GM21447 (cell line): ENCODE results near the gene UBL7.

Experiments used
- ATAC-seq: cut with Tn5 transposase; IDR thresholded peaks from one replicate; pipeline ENCODE4 v1.9.1; 2021; ENCODE audit not compliant: unreplicated experiment

UBL7 gene

GRCh38 chr15:74409225-74409624, 51.7 kb downstream of the UBL7 start:
- no peak for ATAC-seq

- ATAC-seq = no peak
These were observed 52.1 kb downstream of the UBL7 start for GRCh38 chr15:74408815-74409214.

GRCh38 chr15:74408385-74408784, 52.6 kb downstream of the UBL7 start:
- no peak for ATAC-seq

GRCh38 chr15:74406992-74407705, 53.8 kb downstream of the UBL7 start:
- ATAC-seq = no peak

- ATAC-seq = no peak
These were observed 54.4 kb downstream of the UBL7 start for GRCh38 chr15:74406517-74406916.

GRCh38 chr15:74405823-74406222, 55.1 kb downstream of the UBL7 start:
- no peak for ATAC-seq

- ATAC-seq = peak; percentile 36
These were observed 56.9 kb downstream of the UBL7 start for GRCh38 chr15:74403991-74404563.

- ATAC-seq = no peak
These were observed 57.4 kb downstream of the UBL7 start for GRCh38 chr15:74403588-74403919.

GRCh38 chr15:74402873-74403587, 57.9 kb downstream of the UBL7 start:
- peak; percentile 26 for ATAC-seq

GRCh38 chr15:74402337-74402841, 58.6 kb downstream of the UBL7 start:
- ATAC-seq = no peak

- no peak for ATAC-seq
These were observed 59.8 kb downstream of the UBL7 start for GRCh38 chr15:74400915-74401757.

GRCh38 chr15:74400313-74400860, 60.6 kb downstream of the UBL7 start:
- ATAC-seq = no peak

GRCh38 chr15:74399511-74400312, 61.2 kb downstream of the UBL7 start:
- no peak for ATAC-seq

GRCh38 chr15:74399100-74399499, 61.9 kb downstream of the UBL7 start:
- no peak for ATAC-seq

- no peak for ATAC-seq
These were observed 62.8 kb downstream of the UBL7 start for GRCh38 chr15:74398183-74398582.

- peak; percentile 24 for ATAC-seq
These were observed 63.5 kb downstream of the UBL7 start for GRCh38 chr15:74397239-74398068.

GRCh38 chr15:74396445-74397238, 64.3 kb downstream of the UBL7 start:
- ATAC-seq = peak; percentile 28

GRCh38 chr15:74396146-74396438, 64.9 kb downstream of the UBL7 start:
- peak; percentile 0 for ATAC-seq
